Activated CD8-positive, alpha-beta T cell treated with anti-CD3 and anti-CD28 coated beads for 36 hours (primary cell): Measurements from ENCODE around the gene TNFRSF19. TPM values are rescaled to one million over a fixed set of nuclear protein-coding genes. Genes with fewer than 3 reads are reported as not detected.

ENCODE experiments used
- ATAC-seq: fragments of 200-7000 bp; cut with Tn5 transposase; one replicate; pipeline ENCODE4 v1.10.0; 2021; ENCODE audit warnings: mild to moderate bottlenecking, moderate library complexity
- CTCF ChIA-PET: fragments of 350-600 bp; sonication (Branson Sonifier 250); formaldehyde crosslinking; loops from one replicate; lab custom pipeline; 2021; ENCODE audit warnings: antibody characterized with exemption; lab: Charles Lee
- POLR2A ChIA-PET: fragments of 350-600 bp; sonication (Branson Sonifier 250); formaldehyde crosslinking; loops from one replicate; lab custom pipeline; 2021; ENCODE audit warnings: antibody characterized with exemption; lab: Charles Lee
- DNase-seq: peaks from one replicate; pipeline ENCODE4 v3.0.0-alpha.2; 2020
- H3K27ac Mint-ChIP-seq: one replicate; pipeline ENCODE4 v1.8.0; 2021; ENCODE audit warnings: mild to moderate bottlenecking, mixed read lengths
- H3K27me3 Mint-ChIP-seq: one replicate; pipeline ENCODE4 v1.8.0; 2021; ENCODE audit warnings: mixed read lengths
- H3K36me3 Mint-ChIP-seq: one replicate; pipeline ENCODE4 v1.8.0; 2021; ENCODE audit warnings: low read depth, mixed read lengths
- H3K4me1 Mint-ChIP-seq: one replicate; pipeline ENCODE4 v1.8.0; 2021; ENCODE audit warnings: low read depth, mixed read lengths
- H3K4me3 Mint-ChIP-seq: one replicate; pipeline ENCODE4 v1.8.0; 2021; ENCODE audit warnings: mild to moderate bottlenecking, moderate library complexity, mixed read lengths
- H3K9me3 Mint-ChIP-seq: one replicate; pipeline ENCODE4 v1.8.0; 2021; ENCODE audit warnings: mixed read lengths
- intact Hi-C: fragments of 100-400 bp; cut with micrococcal nuclease; formaldehyde crosslinking; loops from one replicate; pipeline ENCODE4 v1.10.0; 2022
- total RNA-seq, 2 experiments: library from RNA; stranded (reverse); gene quantifications; one replicate each; pipeline ENCODE4 v1.2.3, GENCODE V29; 2021
- TF ChIP-seq, protein P1 (sequence below): fragments of 200-600 bp; IDR thresholded peaks from one replicate; pipeline ENCODE4 v1.8.0; 2022; ENCODE audit warnings: antibody characterized with exemption, mild to moderate bottlenecking

The TNFRSF19 gene
- total RNA-seq, 2 experiments from 2014 or later, result not detected

DNA sequence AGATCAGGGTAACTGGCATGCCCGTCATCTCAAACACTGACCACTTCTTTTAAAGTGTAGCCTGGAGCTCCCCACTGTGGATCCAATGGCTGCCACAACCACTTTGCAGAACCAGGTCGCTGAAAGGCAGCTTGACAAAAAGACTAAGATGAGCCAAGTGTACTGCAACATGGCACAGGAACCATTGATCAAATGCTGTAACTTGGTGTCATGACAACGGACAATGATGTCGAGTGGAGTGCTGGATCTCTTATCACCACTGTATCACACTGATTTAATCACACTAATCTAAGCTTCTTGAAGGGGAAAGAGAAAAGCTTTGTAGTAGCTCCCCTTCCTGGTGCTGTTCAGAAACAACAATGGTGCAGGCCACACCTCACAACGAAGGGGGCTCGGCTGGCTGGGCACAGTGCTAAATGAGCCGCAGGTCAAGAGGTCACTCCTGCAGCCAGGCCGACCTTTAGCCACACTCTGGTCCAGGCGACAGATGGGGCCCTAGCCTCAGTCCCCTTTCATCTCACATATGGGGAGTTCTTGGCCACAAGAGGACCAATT is 2.2 kb upstream of the TNFRSF19 start:
- Mint-ChIP-seq H3K4me1 (peaks cover 1% of the 10 kb centered on the region), H3K36me3 (no peaks in the 10 kb centered on the region), H3K27me3 (peaks cover 24% of the 10 kb centered on the region), H3K9me3 (no peaks in the 10 kb centered on the region), H3K27ac (no peak overlapping the region), H3K4me3 (no peak overlapping the region)
- DNase-seq, result no peak
- intact Hi-C loops, result no loop called here
- ChIA-PET POLR2A (no interaction called here), CTCF (interaction anchor here (1.7 kb wide), 1 partner anchor 101 kb away, joined by 5 read pairs; no protein-coding TSS in a partner anchor)
- no peak for ATAC-seq
- TF ChIP-seq, protein P1, sequence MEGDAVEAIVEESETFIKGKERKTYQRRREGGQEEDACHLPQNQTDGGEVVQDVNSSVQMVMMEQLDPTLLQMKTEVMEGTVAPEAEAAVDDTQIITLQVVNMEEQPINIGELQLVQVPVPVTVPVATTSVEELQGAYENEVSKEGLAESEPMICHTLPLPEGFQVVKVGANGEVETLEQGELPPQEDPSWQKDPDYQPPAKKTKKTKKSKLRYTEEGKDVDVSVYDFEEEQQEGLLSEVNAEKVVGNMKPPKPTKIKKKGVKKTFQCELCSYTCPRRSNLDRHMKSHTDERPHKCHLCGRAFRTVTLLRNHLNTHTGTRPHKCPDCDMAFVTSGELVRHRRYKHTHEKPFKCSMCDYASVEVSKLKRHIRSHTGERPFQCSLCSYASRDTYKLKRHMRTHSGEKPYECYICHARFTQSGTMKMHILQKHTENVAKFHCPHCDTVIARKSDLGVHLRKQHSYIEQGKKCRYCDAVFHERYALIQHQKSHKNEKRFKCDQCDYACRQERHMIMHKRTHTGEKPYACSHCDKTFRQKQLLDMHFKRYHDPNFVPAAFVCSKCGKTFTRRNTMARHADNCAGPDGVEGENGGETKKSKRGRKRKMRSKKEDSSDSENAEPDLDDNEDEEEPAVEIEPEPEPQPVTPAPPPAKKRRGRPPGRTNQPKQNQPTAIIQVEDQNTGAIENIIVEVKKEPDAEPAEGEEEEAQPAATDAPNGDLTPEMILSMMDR, result no peak

DNA sequence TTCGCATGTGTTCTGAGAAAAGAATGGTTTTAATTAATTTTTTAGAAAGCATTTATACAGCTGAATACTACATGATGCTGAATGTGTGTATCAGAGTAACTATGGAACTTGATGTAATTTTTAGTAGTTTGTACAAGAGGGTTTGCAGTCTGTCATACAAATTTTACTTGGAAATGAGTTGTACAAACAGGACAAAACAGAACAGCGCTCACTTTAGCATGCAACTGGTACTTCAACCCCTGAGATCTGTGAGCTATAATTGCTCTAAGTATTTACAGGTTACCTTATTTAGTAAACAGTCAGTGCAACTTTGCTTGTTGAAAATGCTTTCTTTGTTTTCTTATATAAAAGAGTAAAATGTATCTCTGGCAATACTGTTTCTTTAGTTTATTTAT is 706 bp downstream of the TNFRSF19 start:
- Mint-ChIP-seq H3K9me3 (no peaks in the 10 kb centered on the region), H3K27me3 (peaks cover 25% of the 10 kb centered on the region), H3K4me1 (peaks cover 1% of the 10 kb centered on the region), H3K4me3 (no peak overlapping the region), H3K36me3 (no peaks in the 10 kb centered on the region), H3K27ac (no peak overlapping the region)
- ATAC-seq (no peak), DNase-seq (no peak)
- ChIA-PET POLR2A (no interaction called here), CTCF (no interaction called here)
- intact Hi-C loops, result no loop called here
- TF ChIP-seq, protein P1, result no peak

DNA sequence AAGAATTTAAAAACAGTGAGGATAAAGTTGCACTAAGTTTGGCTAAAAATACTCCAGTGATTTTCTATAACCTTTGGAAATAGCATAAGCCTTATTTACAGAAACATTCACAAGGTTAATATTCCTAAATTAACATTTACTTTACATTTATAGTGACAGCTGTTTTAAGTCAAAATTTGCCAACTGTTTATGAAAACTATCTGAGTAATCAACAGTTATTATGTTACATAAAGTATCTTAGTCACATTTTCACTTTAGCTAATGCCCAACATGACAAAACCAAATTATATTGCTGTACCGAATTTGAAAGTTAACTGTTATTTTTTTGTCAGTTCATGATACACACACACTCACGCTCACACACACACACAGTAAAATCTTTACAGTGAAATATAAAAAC is 1.2 kb downstream of the TNFRSF19 start:
- DNase-seq (no peak), ATAC-seq (no peak)
- H3K27me3 Mint-ChIP-seq, result peaks cover 25% of the 10 kb centered on the region
- peaks cover 1% of the 10 kb centered on the region for H3K4me1 Mint-ChIP-seq
- TF ChIP-seq, protein P1, result no peak
- ChIA-PET POLR2A (no interaction called here), CTCF (no interaction called here)
- no peaks in the 10 kb centered on the region for H3K9me3 Mint-ChIP-seq
- no peaks in the 10 kb centered on the region for H3K36me3 Mint-ChIP-seq
- no peak overlapping the region for H3K27ac Mint-ChIP-seq
- no peak overlapping the region for H3K4me3 Mint-ChIP-seq
- intact Hi-C loops, result no loop called here

DNA sequence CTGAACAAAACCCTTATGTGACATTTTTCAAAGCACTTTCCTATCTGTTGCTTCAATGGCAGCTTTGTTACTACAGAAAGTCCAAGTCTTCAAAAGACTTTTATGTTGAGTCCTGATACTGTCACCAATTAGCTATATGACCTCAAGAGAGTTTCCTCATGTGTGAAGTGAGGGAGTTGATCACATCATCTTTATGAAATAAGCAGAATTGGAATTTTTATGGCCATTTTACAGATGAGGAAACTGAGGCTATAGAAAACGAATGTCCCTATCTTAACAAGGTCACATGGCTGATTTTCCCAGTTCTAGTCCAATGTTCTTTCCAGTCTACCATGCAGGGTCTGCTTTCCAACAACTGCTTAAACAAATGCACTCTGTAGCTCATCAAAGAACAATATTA is 2.6 kb downstream of the TNFRSF19 start:
- peaks cover 1% of the 10 kb centered on the region for H3K4me1 Mint-ChIP-seq
- ChIA-PET CTCF (no interaction called here), POLR2A (no interaction called here)
- no peaks in the 10 kb centered on the region for H3K36me3 Mint-ChIP-seq
- DNase-seq (no peak), ATAC-seq (no peak)
- H3K9me3 Mint-ChIP-seq, result no peaks in the 10 kb centered on the region
- H3K4me3 Mint-ChIP-seq, result no peak overlapping the region
- TF ChIP-seq, protein P1, result no peak
- intact Hi-C loops, result no loop called here
- H3K27ac Mint-ChIP-seq, result no peak overlapping the region
- peaks cover 31% of the 10 kb centered on the region for H3K27me3 Mint-ChIP-seq

DNA sequence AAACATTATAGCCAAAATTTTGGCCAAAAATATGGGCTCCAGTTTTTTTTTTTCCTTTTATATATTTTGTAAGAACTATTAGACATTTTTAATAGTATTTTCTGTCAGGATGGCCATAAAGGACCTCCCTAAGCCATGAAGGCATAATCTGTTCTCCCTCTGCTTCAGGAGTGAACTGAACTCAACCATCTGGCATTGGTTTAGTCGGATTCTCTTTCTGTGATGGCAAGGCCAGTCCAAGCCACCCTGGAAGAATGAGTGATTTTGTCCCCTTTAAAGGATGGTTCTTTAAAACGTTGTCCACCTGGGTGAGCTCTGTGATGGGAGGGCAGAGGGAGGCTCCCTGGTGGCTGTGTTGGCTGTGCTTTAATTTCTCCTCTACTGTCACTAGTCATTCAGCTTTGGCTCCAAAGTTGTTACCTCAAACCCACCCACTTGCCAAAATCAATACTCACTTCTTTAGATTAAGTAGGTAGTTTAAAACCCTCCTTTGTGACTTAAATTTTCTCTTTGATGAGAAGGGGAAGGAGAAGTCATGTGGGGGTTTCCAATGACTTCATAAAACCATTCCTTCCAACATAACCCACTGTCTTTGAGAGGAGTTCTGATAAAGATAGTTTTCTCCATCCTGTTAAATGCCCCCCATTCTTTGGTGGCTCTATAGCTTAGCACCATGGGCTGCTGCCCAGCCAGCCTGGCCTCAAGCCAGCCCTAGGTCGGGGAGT is 4.4 kb downstream of the TNFRSF19 start:
- intact Hi-C loops, result no loop called here
- no peaks in the 10 kb centered on the region for H3K36me3 Mint-ChIP-seq
- peaks cover 30% of the 10 kb centered on the region for H3K27me3 Mint-ChIP-seq
- H3K27ac Mint-ChIP-seq, result no peak overlapping the region
- DNase-seq (no peak), ATAC-seq (no peak)
- H3K4me1 Mint-ChIP-seq, result peaks cover 3% of the 10 kb centered on the region
- H3K9me3 Mint-ChIP-seq, result no peaks in the 10 kb centered on the region
- ChIA-PET CTCF (no interaction called here), POLR2A (no interaction called here)
- TF ChIP-seq, protein P1, result no peak
- H3K4me3 Mint-ChIP-seq, result no peak overlapping the region
